GM12875 (cell line): ENCODE data around the gene DPH2.

Experiments
- H3K4me3 ChIP-seq: one replicate; pipeline ENCODE4 v1.5.1; 2011; ENCODE audit warnings: low read depth, low read length, control low read depth
- CTCF ChIP-seq: IDR thresholded peaks from 2 replicates; pipeline ENCODE4 v1.5.1; 2011; ENCODE audit warnings: low read depth, mild to moderate bottlenecking, control low read depth, inconsistent platforms, low read length, moderate library complexity, borderline replicate concordance; ENCODE audit not compliant: insufficient read depth

DPH2 gene

GRCh38 chr1:44002606-44003157, 32.9 kb downstream of the DPH2 start:
- TF ChIP-seq CTCF = peak; percentile 34; the same call in 1 of the 2 replicates
- no peak overlapping the region for H3K4me3 ChIP-seq

GRCh38 chr1:44008259-44008658, 38.4 kb downstream of the DPH2 start:
- TF ChIP-seq CTCF = no peak
- no peak overlapping the region for H3K4me3 ChIP-seq

- H3K4me3 ChIP-seq = no peak overlapping the region
- no peak for TF ChIP-seq CTCF
Measured at GRCh38 chr1:44010935-44011471, 41.2 kb downstream of the DPH2 start.

- TF ChIP-seq CTCF = no peak
- H3K4me3 ChIP-seq = no peak overlapping the region
Measured at GRCh38 chr1:44012404-44012803, 42.6 kb downstream of the DPH2 start.

GRCh38 chr1:44012941-44013609, 43.3 kb downstream of the DPH2 start:
- no peak for TF ChIP-seq CTCF
- H3K4me3 ChIP-seq = no peak overlapping the region

GRCh38 chr1:44013949-44014348, 44.1 kb downstream of the DPH2 start:
- no peak overlapping the region for H3K4me3 ChIP-seq
- TF ChIP-seq CTCF = no peak

- TF ChIP-seq CTCF = no peak
Measured at GRCh38 chr1:44014365-44015104, 44.7 kb downstream of the DPH2 start.

More at GRCh38 chr1:44014365-44015104, 44.7 kb downstream of the DPH2 start:
- H3K4me3 ChIP-seq = no peak overlapping the region
